Endothelial cell of umbilical vein (primary cell): Measurements from ENCODE around the gene ANXA6.

Source experiments
- CTCF ChIP-seq, 2 donors: IDR thresholded peaks; 1 replicate in 1 of 2; 2 replicates in 1 of 2; pipeline ENCODE4 v1.5.1; 2011; ENCODE audit warnings: low read length in 2 of 2, mild to moderate bottlenecking in 2 of 2, moderate library complexity in 2 of 2, control low read depth in 1 of 2, inconsistent platforms in 1 of 2, low read depth in 1 of 2; ENCODE audit not compliant: insufficient read depth in 1 of 2; ENCODE audit errors: extremely low read depth in 1 of 2
- EZH2 ChIP-seq: IDR thresholded peaks from 2 replicates; pipeline ENCODE4 v1.6.1; 2012; ENCODE audit warnings: borderline replicate concordance, low read depth, mild to moderate bottlenecking, moderate library complexity, low read length, inconsistent platforms; ENCODE audit not compliant: severe bottlenecking
- FOS ChIP-seq: IDR thresholded peaks from 2 replicates; pipeline ENCODE4 v1.6.1; 2011; ENCODE audit warnings: mild to moderate bottlenecking, low read length, moderate library complexity, borderline replicate concordance; ENCODE audit not compliant: insufficient read depth
- GATA2 ChIP-seq: IDR thresholded peaks from 2 replicates; pipeline ENCODE4 v1.7.0; 2011; ENCODE audit warnings: low read depth, mild to moderate bottlenecking, moderate library complexity, mixed read lengths, low read length; ENCODE audit not compliant: insufficient read length, insufficient read depth
- MAX ChIP-seq: IDR thresholded peaks from 2 replicates; pipeline ENCODE4 v1.6.1; 2011; ENCODE audit not compliant: insufficient read depth, insufficient read length
- POLR2A ChIP-seq: IDR thresholded peaks from 2 replicates; pipeline ENCODE4 v1.6.1; 2012; ENCODE audit warnings: low read depth, mild to moderate bottlenecking, control low read depth, low read length
- POLR2AphosphoS5 ChIP-seq: IDR thresholded peaks from 2 replicates; pipeline ENCODE4 v1.6.1; 2012; ENCODE audit warnings: low read depth, mild to moderate bottlenecking, control low read depth, low read length, moderate library complexity; ENCODE audit not compliant: insufficient read depth

- TF ChIP-seq CTCF (IDR thresholded peaks at IDR 0.05; ENCODE audit: extremely low read depth in 1 of 2, insufficient read depth in 1 of 2, low read depth in 1 of 2, low read length in 2 of 2) (no peak), MAX (no peak), POLR2A (no peak), EZH2 (no peak), FOS (no peak), POLR2AphosphoS5 (no peak), GATA2 (no peak)
These were observed 16.4 kb upstream of the ANXA6 start for GRCh38 chr5:151173711-151174611.
